ENCODE data around the gene DUSP15. TPM values are rescaled to one million over a fixed set of nuclear protein-coding genes. Genes with fewer than 3 reads are reported as not detected.
A peak's percentile ranks its signal among the peaks of the same experiment; 100 is the strongest.

Gene DUSP15
- total and polyA plus RNA-seq, 2 of the 4 experiments (the other 2 are of a cell fraction) = not detected

DNA sequence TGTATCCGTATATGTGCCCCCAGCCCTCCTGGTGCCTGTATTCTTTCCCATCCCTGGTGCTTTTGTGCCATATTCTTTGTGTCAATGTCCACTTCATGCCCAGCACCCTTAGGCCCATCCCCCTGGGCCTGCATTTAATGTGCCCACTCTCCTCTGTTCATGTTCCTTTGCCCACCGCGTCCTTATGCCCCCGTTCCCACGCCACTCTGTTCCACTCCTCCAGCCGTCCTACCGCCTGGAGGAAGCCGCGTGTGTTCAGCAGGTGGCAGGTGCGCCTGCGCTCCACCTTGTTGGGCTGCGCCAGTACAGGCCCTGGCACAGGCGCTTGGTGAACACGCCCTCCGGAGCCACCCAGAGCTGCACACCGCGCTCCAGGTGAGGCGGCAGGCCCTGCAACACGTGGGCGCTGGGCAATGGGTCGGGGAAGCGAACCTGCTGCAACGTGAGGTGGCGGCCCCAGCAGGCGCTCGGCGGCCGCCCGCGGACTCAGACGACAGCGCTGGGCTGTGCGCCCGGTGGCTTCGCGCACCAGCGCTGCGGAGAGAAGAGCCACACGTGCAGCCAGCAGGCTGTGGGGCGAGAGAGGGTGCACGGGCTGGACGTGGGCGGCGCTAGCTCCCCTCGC, 20.9 kb downstream of the DUSP15 start:
- Histone ChIP-seq H2BK15ac (ENCODE audit: low read depth, low read length) (no peak overlapping the region), H3K27me3 (ENCODE audit: control insufficient read depth, insufficient read depth, low read length) (peaks cover 60% of the 10 kb centered on the region), H3K4me2 (ENCODE audit: low read depth, low read length) (no peak overlapping the region), H3K14ac (replicated peaks; ENCODE audit: low read depth, low read length) (no peak overlapping the region), H3K9me3 (ENCODE audit: control insufficient read depth, insufficient read depth, low read length) (no peaks in the 10 kb centered on the region), H3K23ac (ENCODE audit: low read depth, low read length) (no peak overlapping the region), H4K20me1 (ENCODE audit: insufficient read depth, low read length) (peaks cover 4% of the 10 kb centered on the region; the same call in 1 of the 2 replicates), H2BK120ac (ENCODE audit: low read depth, low read length) (no peak overlapping the region), H2AFZ (replicated peaks; ENCODE audit: low read length, poor library complexity) (no peak overlapping the region), H2BK5ac (ENCODE audit: low read depth, low read length, poor library complexity, severe bottlenecking) (no peak overlapping the region), H3K9me1 (ENCODE audit: insufficient read depth, low read length) (no peaks in the 10 kb centered on the region), H3K4me3 (ENCODE audit: insufficient read depth, low read depth, low read length) (no peak overlapping the region), H3K27ac (ENCODE audit: insufficient read depth, low read length) (no peak overlapping the region), H3K36me3 (ENCODE audit: control insufficient read depth, insufficient read depth, low read length) (no peaks in the 10 kb centered on the region), H3K9ac (ENCODE audit: low read depth, low read length) (no peak overlapping the region), H4K5ac (ENCODE audit: low read depth, low read length) (no peak overlapping the region), H4K8ac (ENCODE audit: low read depth in 2 of 2, low read length in 2 of 2) (no peak overlapping the region), H3K4ac (ENCODE audit: low read depth, low read length) (no peak overlapping the region), H3K79me1 (ENCODE audit: low read depth in 1 of 2, low read length in 2 of 2) (no peaks in the 10 kb centered on the region), H3K4me1 (ENCODE audit: control insufficient read depth, insufficient read depth, low read length) (no peaks in the 10 kb centered on the region), H3K18ac (ENCODE audit: low read depth, low read length) (no peak overlapping the region), H3K56ac (ENCODE audit: extremely low read depth, insufficient read depth, low read length) (no peak overlapping the region), H2AK5ac (ENCODE audit: low read depth, low read length) (no peak overlapping the region), H4K91ac (ENCODE audit: insufficient read depth, low read depth, low read length) (no peak overlapping the region), H2AK9ac (replicated peaks; ENCODE audit: low read depth, low read length, poor library complexity) (no peak overlapping the region), H2BK20ac (ENCODE audit: low read depth, low read length) (no peak overlapping the region)
- in situ Hi-C loops (cut with MboI; ENCODE audit: low sequenced_read_pairs) (loop anchor here (25.0 kb wide), 2 partner anchors 638 to 813 kb away; partner anchors contain the start of gene C20orf203), dilution Hi-C loops (cut with HindIII; ENCODE audit: low sequenced_read_pairs, unreplicated experiment) (no loop called here), intact Hi-C loops (cut with micrococcal nuclease) (no loop called here)
- ChIA-PET POLR2A (ENCODE audit: unreplicated experiment) (no interaction called here), CTCF (no interaction called here)
- TF ChIP-seq CHD1 (IDR thresholded peaks at IDR 0.05; ENCODE audit: low read depth, low read length) = no peak
- TF ChIP-seq BHLHE40 (IDR thresholded peaks at IDR 0.05; ENCODE audit: low read depth, low read length) = peak; percentile 33; the same call in 1 of the 2 replicates
- DNase-seq (no peak), ATAC-seq (ENCODE audit: low read depth) (no peak)
- BruUV-seq (replicated peaks) = no TSS peak
- WGBS, 2 experiments (ENCODE audit: extremely low coverage in 2 of 2, insufficient read length in 1 of 2) = 17% methylated on average over 22 of the region's 45 CpGs; no CpG with 5 or more reads in 1 of the 2 experiments
